Lung (tissue), 12 donors: Measurements from ENCODE around the gene ZNF429. TPM values are rescaled to one million over a fixed set of nuclear protein-coding genes. Genes with fewer than 3 reads are reported as not detected.
A peak's percentile ranks its signal among the peaks of the same experiment; 100 is the strongest.
"Not testable (repeated sequence)": the region's sequence is repeated elsewhere in the genome, so short reads cannot be mapped to it uniquely, and the experiment has no call there.

Experiments
- ATAC-seq: fragments of 200-7000 bp; cut with Tn5 transposase; one replicate; pipeline ENCODE4 v1.9.1; 2020; ENCODE audit warnings: moderate number of reproducible peaks; ENCODE audit not compliant: insufficient read depth, low FRiP score
- DNase-seq, 3 donors: peaks; one replicate each; pipeline ENCODE4 v3.0.0-alpha.2; 2013 to 2017
- H3K27ac ChIP-seq, 2 donors: one replicate each; pipeline ENCODE4 v1.5.1; 2013; ENCODE audit warnings: mild to moderate bottlenecking in 2 of 2, moderate library complexity in 2 of 2, control low read depth in 1 of 2, inconsistent platforms in 1 of 2, low read depth in 1 of 2, low read length in 1 of 2
- H3K27me3 ChIP-seq, 3 donors: one replicate each; pipeline ENCODE4 v1.5.1; 2013; ENCODE audit warnings: low read length in 2 of 3; ENCODE audit not compliant: control insufficient read depth in 3 of 3, insufficient read depth in 3 of 3
- H3K36me3 ChIP-seq, 4 donors: one replicate each; pipeline ENCODE4 v1.5.1; 2013; ENCODE audit warnings: low read length in 4 of 4, mild to moderate bottlenecking in 1 of 4, moderate library complexity in 1 of 4; ENCODE audit not compliant: control insufficient read depth in 4 of 4, insufficient read depth in 4 of 4
- H3K4me1 ChIP-seq, 5 donors: one replicate each; pipeline ENCODE4 v1.5.1; 2013; ENCODE audit warnings: low read length in 5 of 5, mild to moderate bottlenecking in 2 of 5, moderate library complexity in 1 of 5; ENCODE audit not compliant: control insufficient read depth in 5 of 5, insufficient read depth in 5 of 5
- H3K4me3 ChIP-seq: one replicate; pipeline ENCODE4 v1.5.1; 2013; ENCODE audit warnings: mild to moderate bottlenecking, control low read depth, moderate library complexity
- H3K9ac ChIP-seq, 2 donors: one replicate each; pipeline ENCODE4 v1.5.1; 2013; ENCODE audit warnings: low read length in 2 of 2, control low read depth in 1 of 2; ENCODE audit not compliant: insufficient read depth in 1 of 2
- H3K9me3 ChIP-seq, 4 donors: one replicate each; pipeline ENCODE4 v1.5.1; 2013; ENCODE audit warnings: low read length in 3 of 4, mild to moderate bottlenecking in 1 of 4, moderate library complexity in 1 of 4; ENCODE audit not compliant: control insufficient read depth in 4 of 4, insufficient read depth in 3 of 4
- CTCF ChIP-seq: IDR thresholded peaks from 2 replicates; pipeline ENCODE4 v1.5.1; 2012; ENCODE audit warnings: mild to moderate bottlenecking; ENCODE audit errors: control extremely low read depth, extremely low read depth
- WGBS, 2 donors: extraction: QIAGEN DNeasy Blood & Tissue Kit; methylation state at CpG; one replicate each; pipeline ENCODE4 v1.1.7; 2013; 5-methylcytosine and 5-hydroxymethylcytosine counted together
- polyA plus RNA-seq, 2 donors: library from polyadenylated mRNA; stranded (reverse); fragments of 200-250 nt; gene quantifications; one replicate each; pipeline ENCODE4 v1.2.1, GENCODE V29; 2013
- total RNA-seq, 2 donors: library from RNA; depleted of rRNA in 1 of 2; stranded (reverse); fragments of >200 nt in 1 of 2; gene quantifications; one replicate each; pipeline ENCODE4 v1.2.1, GENCODE V29; 2014 to 2021
- donor health status: control.
- donor health status: control.
- donor health status: Bipolar disorder and iron deficiency.
- donor health status: healthy.
- donor health status: DM: yes; HTN: yes; CAD: no.

The ZNF429 gene
- total and polyA plus RNA-seq, 4 donors, result 5.4 to 18.9 (median 10.7) TPM

- Histone ChIP-seq H3K27me3 (no peaks in the 10 kb centered on the region), H3K9me3 (peaks cover 0 to 5% (median 3%) of the 10 kb centered on the region in 4 donors), H3K4me1 (peaks cover 0 to 1% (median 0%) of the 10 kb centered on the region in 5 donors), H3K27ac (no peak overlapping the region), H3K9ac (no peak overlapping the region), H3K36me3 (peaks cover 0 to 5% (median 3%) of the 10 kb centered on the region in 4 donors), H3K4me3 (no peak overlapping the region)
- ATAC-seq (no peak), DNase-seq (no peak)
- TF ChIP-seq CTCF, result no peak
- WGBS, 2 donors, result 57 to 78% methylated on average over 2 of the region's 2 CpGs
Observed at GRCh38 chr19:21513651-21514050, 8.2 kb downstream of the ZNF429 start.

GRCh38 chr19:21519488-21519887 is 14.1 kb downstream of the ZNF429 start:
- no peak for ATAC-seq
- DNase-seq, result peak in 1 of 3 donors; percentile 6
- no peak for TF ChIP-seq CTCF
- no peak overlapping the region for H3K4me3 ChIP-seq
- H3K27ac ChIP-seq, result no peak overlapping the region
- no peaks in the 10 kb centered on the region for H3K27me3 ChIP-seq
- peaks cover 10 to 23% (median 16%) of the 10 kb centered on the region in 4 donors for H3K9me3 ChIP-seq
- H3K4me1 ChIP-seq, result no peaks in the 10 kb centered on the region
- 96 to 97% methylated on average over 2 of the region's 2 CpGs for WGBS, 2 donors
- peaks cover 13 to 46% (median 31%) of the 10 kb centered on the region in 4 donors for H3K36me3 ChIP-seq
- no peak overlapping the region for H3K9ac ChIP-seq

GRCh38 chr19:21532904-21533303 is 27.5 kb downstream of the ZNF429 start:
- Histone ChIP-seq H3K27me3 (no peaks in the 10 kb centered on the region), H3K36me3 (peaks cover 9 to 60% (median 38%) of the 10 kb centered on the region in 4 donors), H3K4me1 (no peaks in the 10 kb centered on the region), H3K27ac (no peak overlapping the region), H3K9me3 (peaks cover 6 to 16% (median 11%) of the 10 kb centered on the region in 4 donors), H3K9ac (no peak overlapping the region), H3K4me3 (no peak overlapping the region)
- TF ChIP-seq CTCF, result no peak
- DNase-seq (no peak), ATAC-seq (no peak)
- WGBS, 2 donors, result 94 to 97% methylated on average over 3 of the region's 3 CpGs

- H3K27me3 ChIP-seq, ATAC-seq, H3K4me1 ChIP-seq, H3K9ac ChIP-seq, H3K4me3 ChIP-seq, H3K27ac ChIP-seq, DNase-seq: not testable (repeated sequence)
- Histone ChIP-seq H3K9me3 (peaks cover 6 to 16% (median 10%) of the 10 kb centered on the region in 4 donors), H3K36me3 (peaks cover 5 to 42% (median 29%) of the 10 kb centered on the region in 4 donors)
- 98 to 99% methylated on average over 2 of the region's 2 CpGs for WGBS, 2 donors
Observed at GRCh38 chr19:21536741-21537290, 31.4 kb downstream of the ZNF429 start.
